Measurements from ENCODE around the gene ZNF311. TPM values are rescaled to one million over a fixed set of nuclear protein-coding genes. Genes with fewer than 3 reads are reported as not detected.

The ZNF311 gene
- polyA plus RNA-seq, 1 donor (not counting 4 experiments of a cell fraction or from before 2014, with no cell fraction given) = 2.7 TPM

- no peak overlapping the region for H3K4me3 ChIP-seq (ENCODE audit: control insufficient read depth in 2 of 3, extremely low read depth in 1 of 3, insufficient read depth in 2 of 3, low read depth in 1 of 3, low read length in 3 of 3)
- H3K36me3 ChIP-seq (ENCODE audit: control insufficient read depth in 2 of 2, extremely low read depth in 1 of 2, insufficient read depth in 2 of 2, low read length in 2 of 2) = no peaks in the 10 kb centered on the region
- FAIRE-seq (no peak), DNase-seq (ENCODE audit: low read depth, low spot score) (no peak)
- no peak overlapping the region for H3K9ac ChIP-seq (ENCODE audit: control insufficient read depth, extremely low read depth, insufficient read depth, low read length)
- no peak overlapping the region for H2AFZ ChIP-seq (ENCODE audit: control insufficient read depth, low read length)
- dilution Hi-C loops (cut with MboI; ENCODE audit: extremely low pct_ligation_motif_present, low sequenced_read_pairs) = no loop called here
- TF ChIP-seq CTCF (optimal IDR thresholded peaks at IDR 0.05 in 1 of 3, IDR thresholded peaks at IDR 0.05 in 1 of 3, conservative IDR thresholded peaks at IDR 0.05 in 1 of 3; ENCODE audit: extremely low read depth in 1 of 3, insufficient read depth in 2 of 3, low read length in 3 of 3) = no peak
- TF ChIP-seq EZH2 (IDR thresholded peaks at IDR 0.05; ENCODE audit: low read length) = no peak
- no peaks in the 10 kb centered on the region for H3K27me3 ChIP-seq (ENCODE audit: control insufficient read depth, extremely low read depth, insufficient read depth, low read length)
- no peaks in the 10 kb centered on the region for H4K20me1 ChIP-seq (ENCODE audit: control insufficient read depth, extremely low read depth, insufficient read depth, low read length)
- peaks cover 4% of the 10 kb centered on the region for H3K4me1 ChIP-seq (ENCODE audit: control insufficient read depth, extremely low read depth, insufficient read depth, low read length)
- no peak overlapping the region for H3K4me2 ChIP-seq (ENCODE audit: control insufficient read depth, extremely low read depth, insufficient read depth, low read depth, low read length)
- H3K79me2 ChIP-seq (ENCODE audit: control insufficient read depth, insufficient read depth, low read length) = no peaks in the 10 kb centered on the region
- no peaks in the 10 kb centered on the region for H3K9me3 ChIP-seq (ENCODE audit: control insufficient read depth, low read depth, low read length)
- no peaks in the 10 kb centered on the region for H3K9me1 ChIP-seq (ENCODE audit: control insufficient read depth, extremely low read depth, insufficient read depth, low read length)
- no peak overlapping the region for H3K27ac ChIP-seq (ENCODE audit: control insufficient read depth, insufficient read depth, low read length)
These were observed 16.3 kb upstream of the ZNF311 start for GRCh38 chr6:29021434-29021833.

GRCh38 chr6:29019629-29020028 is 14.5 kb upstream of the ZNF311 start:
- dilution Hi-C loops (cut with MboI; ENCODE audit: extremely low pct_ligation_motif_present, low sequenced_read_pairs) = no loop called here
- no peak for FAIRE-seq
- H3K79me2 ChIP-seq (ENCODE audit: control insufficient read depth, insufficient read depth, low read length) = no peaks in the 10 kb centered on the region

More at GRCh38 chr6:29019629-29020028, 14.5 kb upstream of the ZNF311 start:
- Histone ChIP-seq H3K4me3 (ENCODE audit: control insufficient read depth in 2 of 3, extremely low read depth in 1 of 3, insufficient read depth in 2 of 3, low read depth in 1 of 3, low read length in 3 of 3) (no peak overlapping the region), H2AFZ (ENCODE audit: control insufficient read depth, low read length) (no peak overlapping the region), H3K9me3 (ENCODE audit: control insufficient read depth, low read depth, low read length) (no peaks in the 10 kb centered on the region), H3K27me3 (ENCODE audit: control insufficient read depth, extremely low read depth, insufficient read depth, low read length) (no peaks in the 10 kb centered on the region), H3K36me3 (ENCODE audit: control insufficient read depth in 2 of 2, extremely low read depth in 1 of 2, insufficient read depth in 2 of 2, low read length in 2 of 2) (no peaks in the 10 kb centered on the region), H3K4me1 (ENCODE audit: control insufficient read depth, extremely low read depth, insufficient read depth, low read length) (peaks cover 8% of the 10 kb centered on the region), H4K20me1 (ENCODE audit: control insufficient read depth, extremely low read depth, insufficient read depth, low read length) (no peaks in the 10 kb centered on the region), H3K9ac (ENCODE audit: control insufficient read depth, extremely low read depth, insufficient read depth, low read length) (no peak overlapping the region), H3K9me1 (ENCODE audit: control insufficient read depth, extremely low read depth, insufficient read depth, low read length) (no peaks in the 10 kb centered on the region), H3K4me2 (ENCODE audit: control insufficient read depth, extremely low read depth, insufficient read depth, low read depth, low read length) (no peak overlapping the region), H3K27ac (ENCODE audit: control insufficient read depth, insufficient read depth, low read length) (no peak overlapping the region)
- DNase-seq (ENCODE audit: low read depth, low spot score) = no peak
- TF ChIP-seq CTCF (optimal IDR thresholded peaks at IDR 0.05 in 1 of 3, IDR thresholded peaks at IDR 0.05 in 1 of 3, conservative IDR thresholded peaks at IDR 0.05 in 1 of 3; ENCODE audit: extremely low read depth in 1 of 3, insufficient read depth in 2 of 3, low read length in 3 of 3) = no peak
- no peak for TF ChIP-seq EZH2 (IDR thresholded peaks at IDR 0.05; ENCODE audit: low read length)
